Stimulated activated naive B cell treated with anti-CD40 and anti-IgM and Interleukin-4, amounts not matched to agents 10 μg/mL and 1 μg/mL and 100 μg/mL, for 72 hours (primary cell): ENCODE results near the gene LARP4B.

ENCODE experiments used
- ATAC-seq, 2 donors: fragments of 150-1000 bp; cut with Tn5 transposase; replicated peaks; 2 replicates each; pipeline ENCODE4 v1.10.0; 2021; ENCODE audit warnings: moderate library complexity in 1 of 2
- DNase-seq: peaks from one replicate; pipeline ENCODE4 v3.0.0; 2021
- H3K27ac Mint-ChIP-seq: one replicate; pipeline ENCODE4 v1.8.0; 2022; ENCODE audit warnings: mild to moderate bottlenecking, mixed read lengths
- H3K27me3 Mint-ChIP-seq, 2 donors: one replicate each; pipeline ENCODE4 v1.8.0; 2022; ENCODE audit warnings: mixed read lengths in 2 of 2
- H3K36me3 Mint-ChIP-seq, 2 donors: one replicate each; pipeline ENCODE4 v1.8.0; 2022; ENCODE audit warnings: mixed read lengths in 2 of 2, mild to moderate bottlenecking in 1 of 2
- H3K4me1 Mint-ChIP-seq, 2 donors: one replicate each; pipeline ENCODE4 v1.8.0; 2022; ENCODE audit warnings: mixed read lengths in 2 of 2, mild to moderate bottlenecking in 1 of 2
- H3K4me3 Mint-ChIP-seq, 2 donors: one replicate each; pipeline ENCODE4 v1.8.0; 2022; ENCODE audit warnings: mild to moderate bottlenecking in 2 of 2, mixed read lengths in 2 of 2, moderate library complexity in 1 of 2
- H3K9me3 Mint-ChIP-seq, 2 donors: one replicate each; pipeline ENCODE4 v1.8.0; 2022; ENCODE audit warnings: mixed read lengths in 2 of 2, mild to moderate bottlenecking in 1 of 2

The LARP4B gene

GRCh38 chr10:931326-932318, at the start of gene LARP4B:
Gene LARP4B (minus strand): TSS chr10:931705. CDS start chr10:885721, 45,984 bp downstream.
- peaks cover 6 to 16% of the 10 kb centered on the region in 2 donors for H3K36me3 Mint-ChIP-seq
- peak within 1 kb of the TSS; percentile 98 for H3K27ac Mint-ChIP-seq
- H3K4me1 Mint-ChIP-seq: peaks cover 21 to 50% of the 10 kb centered on the region in 2 donors
- H3K9me3 Mint-ChIP-seq: no peaks in the 10 kb centered on the region
- DNase-seq: peak; percentile 98
- H3K4me3 Mint-ChIP-seq: peak within 1 kb of the TSS; percentile 88 to 98
- H3K27me3 Mint-ChIP-seq: no peaks in the 10 kb centered on the region
- peak; percentile 93 to 96 for ATAC-seq

- ATAC-seq: no peak
- H3K36me3 Mint-ChIP-seq: peaks cover 23 to 30% of the 10 kb centered on the region in 2 donors
- peaks cover 14 to 21% of the 10 kb centered on the region in 2 donors for H3K9me3 Mint-ChIP-seq
- no peak overlapping the region for H3K27ac Mint-ChIP-seq
- H3K4me1 Mint-ChIP-seq: no peaks in the 10 kb centered on the region
- no peak for DNase-seq
- H3K27me3 Mint-ChIP-seq: no peaks in the 10 kb centered on the region
- H3K4me3 Mint-ChIP-seq: no peak overlapping the region
These were observed 49.1 kb upstream of the LARP4B start for GRCh38 chr10:980468-981093.

- DNase-seq (no peak), ATAC-seq (no peak)
- H3K27me3 Mint-ChIP-seq: no peaks in the 10 kb centered on the region
- H3K27ac Mint-ChIP-seq: no peak overlapping the region
- peaks cover 14 to 21% of the 10 kb centered on the region in 2 donors for H3K9me3 Mint-ChIP-seq
- no peak overlapping the region for H3K4me3 Mint-ChIP-seq
- H3K36me3 Mint-ChIP-seq: peaks cover 23 to 30% of the 10 kb centered on the region in 2 donors
- peaks cover under 1 to 6% of the 10 kb centered on the region in 2 donors for H3K4me1 Mint-ChIP-seq
These were observed 47.4 kb upstream of the LARP4B start for GRCh38 chr10:978826-979421.

GRCh38 chr10:976316-976715, 44.8 kb upstream of the LARP4B start:
- peaks cover 13 to 25% of the 10 kb centered on the region in 2 donors for H3K9me3 Mint-ChIP-seq
- no peak for DNase-seq
- ATAC-seq: no peak

GRCh38 chr10:974785-975074, 43.2 kb upstream of the LARP4B start:
- H3K36me3 Mint-ChIP-seq: peaks cover 10 to 16% of the 10 kb centered on the region in 2 donors
- ATAC-seq (no peak), DNase-seq (no peak)
- H3K27ac Mint-ChIP-seq: no peak overlapping the region
- H3K9me3 Mint-ChIP-seq: peaks cover 7 to 17% of the 10 kb centered on the region in 2 donors
- peaks cover 0 to 3% of the 10 kb centered on the region in 2 donors for H3K27me3 Mint-ChIP-seq
- H3K4me3 Mint-ChIP-seq: no peak overlapping the region
- H3K4me1 Mint-ChIP-seq: peaks cover 1 to 9% of the 10 kb centered on the region in 2 donors

More at GRCh38 chr10:976316-976715, 44.8 kb upstream of the LARP4B start:
- H3K27me3 Mint-ChIP-seq: no peaks in the 10 kb centered on the region
- H3K4me1 Mint-ChIP-seq: peaks cover 1 to 9% of the 10 kb centered on the region in 2 donors
- H3K4me3 Mint-ChIP-seq: no peak overlapping the region
- peaks cover 23 to 30% of the 10 kb centered on the region in 2 donors for H3K36me3 Mint-ChIP-seq
- no peak overlapping the region for H3K27ac Mint-ChIP-seq

GRCh38 chr10:974038-974784, 42.7 kb upstream of the LARP4B start:
- DNase-seq (no peak), ATAC-seq (peak in 1 of 2 donors; percentile 47)
- peaks cover 7 to 13% of the 10 kb centered on the region in 2 donors for H3K36me3 Mint-ChIP-seq
- peaks cover under 1 to 8% of the 10 kb centered on the region in 2 donors for H3K27me3 Mint-ChIP-seq
- peaks cover 1 to 9% of the 10 kb centered on the region in 2 donors for H3K4me1 Mint-ChIP-seq
- no peak overlapping the region for H3K4me3 Mint-ChIP-seq
- no peak overlapping the region for H3K27ac Mint-ChIP-seq
- H3K9me3 Mint-ChIP-seq: peaks cover 6 to 14% of the 10 kb centered on the region in 2 donors

- Mint-ChIP-seq H3K4me3 (no peak overlapping the region), H3K27me3 (peaks cover 10 to 18% of the 10 kb centered on the region in 2 donors), H3K4me1 (peaks cover 1 to 9% of the 10 kb centered on the region in 2 donors), H3K27ac (no peak overlapping the region), H3K9me3 (peaks cover 0 to 9% of the 10 kb centered on the region in 2 donors), H3K36me3 (peaks cover 5 to 7% of the 10 kb centered on the region in 2 donors)
- ATAC-seq: no peak
- DNase-seq: no peak
These were observed 41.3 kb upstream of the LARP4B start for GRCh38 chr10:972763-973162.

- H3K36me3 Mint-ChIP-seq: peaks cover 3 to 4% of the 10 kb centered on the region in 2 donors
- DNase-seq: no peak
- peaks cover 4 to 6% of the 10 kb centered on the region in 2 donors for H3K9me3 Mint-ChIP-seq
- H3K4me1 Mint-ChIP-seq: peaks cover 1 to 9% of the 10 kb centered on the region in 2 donors
- H3K27ac Mint-ChIP-seq: no peak overlapping the region
- no peak overlapping the region for H3K4me3 Mint-ChIP-seq
- peaks cover 10 to 18% of the 10 kb centered on the region in 2 donors for H3K27me3 Mint-ChIP-seq
- ATAC-seq: no peak
These were observed 40.1 kb upstream of the LARP4B start for GRCh38 chr10:971613-972012.

GRCh38 chr10:971150-971542, 39.6 kb upstream of the LARP4B start:
- no peak for ATAC-seq
- peaks cover 4% of the 10 kb centered on the region in 2 donors for H3K9me3 Mint-ChIP-seq
- H3K27ac Mint-ChIP-seq: no peak overlapping the region
- H3K36me3 Mint-ChIP-seq: no peaks in the 10 kb centered on the region
- DNase-seq: no peak
- no peak overlapping the region for H3K4me3 Mint-ChIP-seq
- peaks cover 1 to 9% of the 10 kb centered on the region in 2 donors for H3K4me1 Mint-ChIP-seq
- H3K27me3 Mint-ChIP-seq: peaks cover 12 to 18% of the 10 kb centered on the region in 2 donors

GRCh38 chr10:970311-971149, 39.0 kb upstream of the LARP4B start:
- no peak overlapping the region for H3K4me3 Mint-ChIP-seq
- ATAC-seq (no peak), DNase-seq (no peak)
- no peak overlapping the region for H3K27ac Mint-ChIP-seq
- no peaks in the 10 kb centered on the region for H3K36me3 Mint-ChIP-seq
- H3K9me3 Mint-ChIP-seq: peaks cover 4% of the 10 kb centered on the region in 2 donors
- peaks cover 17 to 18% of the 10 kb centered on the region in 2 donors for H3K27me3 Mint-ChIP-seq
- H3K4me1 Mint-ChIP-seq: peaks cover 1 to 9% of the 10 kb centered on the region in 2 donors

- H3K27ac Mint-ChIP-seq: no peak overlapping the region
- ATAC-seq (no peak), DNase-seq (no peak)
- peaks cover 18 to 21% of the 10 kb centered on the region in 2 donors for H3K27me3 Mint-ChIP-seq
- peaks cover 1 to 9% of the 10 kb centered on the region in 2 donors for H3K4me1 Mint-ChIP-seq
- H3K36me3 Mint-ChIP-seq: no peaks in the 10 kb centered on the region
- peaks cover 4% of the 10 kb centered on the region in 2 donors for H3K9me3 Mint-ChIP-seq
- no peak overlapping the region for H3K4me3 Mint-ChIP-seq
These were observed 38.1 kb upstream of the LARP4B start for GRCh38 chr10:969473-970150.

GRCh38 chr10:968546-969199, 37.2 kb upstream of the LARP4B start:
- Mint-ChIP-seq H3K9me3 (peaks cover 4% of the 10 kb centered on the region in 2 donors), H3K27me3 (peaks cover 18 to 21% of the 10 kb centered on the region in 2 donors), H3K27ac (no peak overlapping the region), H3K4me1 (peaks cover 0 to under 1% of the 10 kb centered on the region in 2 donors), H3K36me3 (no peaks in the 10 kb centered on the region), H3K4me3 (no peak overlapping the region)
- ATAC-seq (no peak), DNase-seq (no peak)
